ENCODE results near the gene RGN. TPM values are rescaled to one million over a fixed set of nuclear protein-coding genes. Genes with fewer than 3 reads are reported as not detected.

Gene RGN
- not detected in 2 replicates for total RNA-seq

- no peaks in the 10 kb centered on the region for H3K27me3 Mint-ChIP-seq (ENCODE audit: low read depth)
- no peaks in the 10 kb centered on the region for H3K36me3 Mint-ChIP-seq (ENCODE audit: low read depth)
- no peaks in the 10 kb centered on the region for H3K9me3 Mint-ChIP-seq
- no peak within 1 kb of the TSS for H3K4me3 Mint-ChIP-seq (ENCODE audit: low read depth)
- no peak for DNase-seq (ENCODE audit: low spot score)
- no peak within 1 kb of the TSS for H3K27ac Mint-ChIP-seq
- intact Hi-C loops (cut with micrococcal nuclease): no loop called here
- H3K4me1 Mint-ChIP-seq (ENCODE audit: low read depth): no peaks in the 10 kb centered on the region
These were observed at the start of gene RGN for GRCh38 chrX:47078129-47079043. RGN (plus strand) TSS chrX:47078443; CDS start chrX:47081145, 2,702 bp downstream.

DNA sequence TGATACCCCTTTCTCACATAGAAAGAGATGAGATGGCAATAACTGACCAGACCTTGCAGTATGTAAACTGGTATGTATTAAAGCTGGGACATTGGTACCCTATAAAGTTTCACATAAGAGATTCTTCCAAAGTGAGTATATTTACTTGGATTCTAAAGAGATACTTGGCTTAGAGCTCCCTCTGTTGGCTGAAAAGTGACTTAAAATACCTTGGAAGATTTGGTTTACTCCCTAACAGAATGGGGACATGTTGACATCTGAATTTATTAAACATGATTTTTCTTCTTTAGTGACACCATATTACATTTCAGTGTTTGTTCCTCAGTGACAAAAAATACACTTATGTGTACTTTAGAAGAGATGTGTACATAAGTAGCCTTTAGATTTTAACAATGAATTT is 47.9 kb upstream of the RGN start:
- intact Hi-C loops (cut with micrococcal nuclease): loop anchor here (2.0 to 5.0 kb wide), 2 partner anchors 128 to 234 kb away; no protein-coding TSS in a partner anchor
- no peak overlapping the region for H3K27ac Mint-ChIP-seq
- DNase-seq (ENCODE audit: low spot score): no peak

DNA sequence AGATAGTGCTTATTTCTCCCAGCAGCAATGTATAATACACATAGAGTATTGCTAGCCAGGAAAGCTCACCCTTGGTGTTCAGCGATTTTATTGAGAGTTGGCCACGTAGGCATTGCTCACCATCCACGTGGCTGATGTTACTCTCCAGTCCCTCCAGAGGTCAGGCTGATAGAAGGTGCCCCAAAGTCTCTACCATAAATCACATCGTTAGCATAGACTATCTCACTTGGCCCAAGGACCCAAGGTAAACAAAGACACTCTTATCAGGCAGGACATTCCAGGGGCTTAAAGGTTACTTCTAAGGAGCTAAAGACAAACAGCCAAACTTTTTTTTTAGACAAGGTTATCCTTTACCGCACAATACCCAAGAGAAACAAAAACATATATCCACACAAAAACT is 30.3 kb upstream of the RGN start:
- Mint-ChIP-seq H3K36me3 (ENCODE audit: low read depth) (no peaks in the 10 kb centered on the region), H3K4me3 (ENCODE audit: low read depth) (no peak overlapping the region), H3K27me3 (ENCODE audit: low read depth) (peaks cover 6% of the 10 kb centered on the region), H3K27ac (no peak overlapping the region), H3K4me1 (ENCODE audit: low read depth) (no peaks in the 10 kb centered on the region), H3K9me3 (peaks cover 7% of the 10 kb centered on the region)
- intact Hi-C loops (cut with micrococcal nuclease): no loop called here
- DNase-seq (ENCODE audit: low spot score): no peak

More for the DNA sequence above, 47.9 kb upstream of the RGN start:
- Mint-ChIP-seq H3K27me3 (ENCODE audit: low read depth) (no peaks in the 10 kb centered on the region), H3K36me3 (ENCODE audit: low read depth) (no peaks in the 10 kb centered on the region), H3K4me3 (ENCODE audit: low read depth) (no peak overlapping the region), H3K9me3 (no peaks in the 10 kb centered on the region), H3K4me1 (ENCODE audit: low read depth) (no peaks in the 10 kb centered on the region)

DNA sequence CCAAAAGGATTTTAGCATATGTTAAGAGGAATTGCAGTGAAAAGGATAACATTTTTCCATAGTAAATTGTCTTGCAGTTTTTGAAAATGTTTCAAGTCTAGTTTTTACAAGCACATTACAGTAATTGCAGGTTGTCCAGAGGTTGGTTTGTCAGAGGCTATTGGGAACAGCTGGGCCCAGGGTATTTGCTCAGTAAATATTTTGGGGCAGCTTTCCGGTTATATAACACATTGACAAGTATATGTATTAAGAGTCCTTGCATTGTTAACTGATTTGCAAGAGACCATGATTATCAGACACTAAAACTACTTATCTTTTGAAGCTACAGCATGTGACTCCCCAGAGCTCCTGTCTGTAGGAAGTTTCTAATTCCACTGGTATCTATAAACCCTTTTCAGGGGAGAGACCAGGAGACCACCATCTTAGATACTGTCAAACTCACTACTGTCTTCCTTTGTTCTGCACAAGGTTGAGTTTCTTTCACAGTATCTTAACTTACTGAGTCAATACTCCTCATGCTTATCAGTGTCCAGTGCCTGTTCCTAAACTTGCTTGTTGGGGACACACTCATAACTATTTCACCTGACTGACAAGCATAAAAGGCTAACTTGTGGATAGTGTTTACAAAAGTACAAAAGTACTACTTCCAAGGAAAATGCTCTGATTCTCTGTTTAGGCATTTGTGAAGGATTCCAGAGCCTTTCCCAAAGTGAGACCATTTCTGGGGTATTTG is 18.9 kb upstream of the RGN start:
- H3K4me3 Mint-ChIP-seq (ENCODE audit: low read depth): no peak overlapping the region

DNA sequence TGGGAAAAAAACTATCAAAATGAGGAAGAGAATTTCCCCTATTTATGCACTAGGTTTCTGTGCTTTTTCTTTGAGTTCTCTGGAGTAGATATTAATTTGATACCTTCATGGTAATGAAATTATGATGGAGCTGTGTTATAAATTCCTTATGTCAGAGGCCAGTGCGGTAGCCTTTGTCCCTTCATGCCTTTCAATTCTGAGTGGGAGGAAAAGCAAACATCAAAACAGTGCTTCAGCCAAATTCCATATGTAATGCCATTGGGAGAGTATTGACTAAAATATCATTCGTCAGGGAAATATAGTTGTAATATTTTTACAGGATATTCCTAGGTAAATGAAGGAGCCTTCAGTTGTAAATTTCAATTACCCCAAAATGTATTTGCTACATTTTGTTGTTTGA is 17.5 kb upstream of the RGN start:
- no peaks in the 10 kb centered on the region for H3K36me3 Mint-ChIP-seq (ENCODE audit: low read depth)

More for the DNA sequence above, 18.9 kb upstream of the RGN start:
- DNase-seq (ENCODE audit: low spot score): no peak
- no peaks in the 10 kb centered on the region for H3K36me3 Mint-ChIP-seq (ENCODE audit: low read depth)
- H3K4me1 Mint-ChIP-seq (ENCODE audit: low read depth): no peaks in the 10 kb centered on the region
- H3K27ac Mint-ChIP-seq: no peak overlapping the region
- no peaks in the 10 kb centered on the region for H3K9me3 Mint-ChIP-seq
- intact Hi-C loops (cut with micrococcal nuclease): no loop called here
- no peaks in the 10 kb centered on the region for H3K27me3 Mint-ChIP-seq (ENCODE audit: low read depth)

GRCh38 chrX:47061238-47061919 is 16.9 kb upstream of the RGN start:
- Mint-ChIP-seq H3K9me3 (no peaks in the 10 kb centered on the region), H3K27ac (no peak overlapping the region), H3K36me3 (ENCODE audit: low read depth) (no peaks in the 10 kb centered on the region), H3K4me3 (ENCODE audit: low read depth) (no peak overlapping the region), H3K4me1 (ENCODE audit: low read depth) (no peaks in the 10 kb centered on the region), H3K27me3 (ENCODE audit: low read depth) (no peaks in the 10 kb centered on the region)
- intact Hi-C loops (cut with micrococcal nuclease): no loop called here
- DNase-seq (ENCODE audit: low spot score): no peak

More for the DNA sequence above, 17.5 kb upstream of the RGN start:
- Mint-ChIP-seq H3K27ac (no peak overlapping the region), H3K27me3 (ENCODE audit: low read depth) (no peaks in the 10 kb centered on the region), H3K4me1 (ENCODE audit: low read depth) (no peaks in the 10 kb centered on the region), H3K9me3 (no peaks in the 10 kb centered on the region), H3K4me3 (ENCODE audit: low read depth) (no peak overlapping the region)
- DNase-seq (ENCODE audit: low spot score): no peak
- intact Hi-C loops (cut with micrococcal nuclease): no loop called here

DNA sequence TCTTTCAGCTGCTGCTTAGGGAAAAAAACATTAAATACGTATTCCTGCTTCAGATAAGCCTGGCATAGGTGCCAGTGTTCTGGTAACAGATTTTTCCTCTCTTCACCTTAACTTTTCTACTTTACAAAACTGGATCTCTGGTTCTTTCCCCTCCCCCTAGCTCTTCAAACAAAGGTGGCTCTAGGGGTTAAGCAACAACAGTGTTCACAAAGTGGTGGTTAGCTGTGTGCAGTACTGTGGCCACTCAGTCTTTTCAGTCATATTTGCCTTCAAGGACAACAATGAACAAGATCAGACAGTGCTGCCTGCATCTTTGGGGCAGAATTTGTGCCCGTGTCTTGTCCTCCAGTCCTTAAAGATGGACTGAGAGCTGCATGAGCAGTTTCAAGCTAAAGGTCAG is 15.1 kb upstream of the RGN start:
- no peaks in the 10 kb centered on the region for H3K4me1 Mint-ChIP-seq (ENCODE audit: low read depth)
- no peak overlapping the region for H3K4me3 Mint-ChIP-seq (ENCODE audit: low read depth)
- H3K27ac Mint-ChIP-seq: no peak overlapping the region
- intact Hi-C loops (cut with micrococcal nuclease): no loop called here
- no peaks in the 10 kb centered on the region for H3K36me3 Mint-ChIP-seq (ENCODE audit: low read depth)
- no peaks in the 10 kb centered on the region for H3K9me3 Mint-ChIP-seq
- H3K27me3 Mint-ChIP-seq (ENCODE audit: low read depth): no peaks in the 10 kb centered on the region
- DNase-seq (ENCODE audit: low spot score): no peak

- Mint-ChIP-seq H3K9me3 (no peaks in the 10 kb centered on the region), H3K27ac (no peak overlapping the region), H3K4me1 (ENCODE audit: low read depth) (no peaks in the 10 kb centered on the region), H3K36me3 (ENCODE audit: low read depth) (no peaks in the 10 kb centered on the region), H3K27me3 (ENCODE audit: low read depth) (no peaks in the 10 kb centered on the region), H3K4me3 (ENCODE audit: low read depth) (no peak overlapping the region)
- intact Hi-C loops (cut with micrococcal nuclease): no loop called here
- DNase-seq (ENCODE audit: low spot score): no peak
These were observed 10.0 kb upstream of the RGN start for GRCh38 chrX:47068214-47068613.

DNA sequence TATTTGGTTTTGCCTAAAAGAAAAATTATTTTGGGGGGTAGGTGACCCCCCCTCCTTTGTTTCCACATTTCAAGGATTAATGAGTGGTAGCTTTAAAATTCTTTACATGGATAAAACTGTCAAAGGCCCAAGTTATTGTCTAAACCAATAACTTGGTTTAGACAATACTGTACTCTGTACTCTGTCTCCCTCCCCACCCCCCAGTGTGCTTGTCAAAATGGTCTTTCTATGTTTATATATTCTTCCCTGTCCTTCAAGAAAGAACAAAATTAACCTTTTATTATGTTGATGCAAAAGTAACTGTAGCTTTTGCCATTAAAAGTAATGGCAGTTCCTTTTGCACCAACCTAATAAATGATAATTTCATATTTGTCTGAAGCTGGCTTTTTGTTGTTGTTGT is 9.5 kb upstream of the RGN start:
- Mint-ChIP-seq H3K9me3 (no peaks in the 10 kb centered on the region), H3K4me1 (ENCODE audit: low read depth) (no peaks in the 10 kb centered on the region), H3K27ac (no peak overlapping the region), H3K36me3 (ENCODE audit: low read depth) (no peaks in the 10 kb centered on the region), H3K4me3 (ENCODE audit: low read depth) (no peak overlapping the region), H3K27me3 (ENCODE audit: low read depth) (no peaks in the 10 kb centered on the region)
- DNase-seq (ENCODE audit: low spot score): no peak
- intact Hi-C loops (cut with micrococcal nuclease): no loop called here

- Mint-ChIP-seq H3K36me3 (ENCODE audit: low read depth) (no peaks in the 10 kb centered on the region), H3K27ac (no peak overlapping the region), H3K27me3 (ENCODE audit: low read depth) (no peaks in the 10 kb centered on the region), H3K9me3 (no peaks in the 10 kb centered on the region), H3K4me1 (ENCODE audit: low read depth) (no peaks in the 10 kb centered on the region), H3K4me3 (ENCODE audit: low read depth) (no peak overlapping the region)
- no peak for DNase-seq (ENCODE audit: low spot score)
- intact Hi-C loops (cut with micrococcal nuclease): no loop called here
These were observed 2.1 kb downstream of the RGN start for GRCh38 chrX:47080215-47080914.

- DNase-seq (ENCODE audit: low spot score): no peak
- intact Hi-C loops (cut with micrococcal nuclease): no loop called here
- Mint-ChIP-seq H3K4me1 (ENCODE audit: low read depth) (no peaks in the 10 kb centered on the region), H3K27ac (no peak overlapping the region), H3K36me3 (ENCODE audit: low read depth) (no peaks in the 10 kb centered on the region), H3K4me3 (ENCODE audit: low read depth) (no peak overlapping the region), H3K27me3 (ENCODE audit: low read depth) (no peaks in the 10 kb centered on the region), H3K9me3 (no peaks in the 10 kb centered on the region)
These were observed 2.6 kb downstream of the RGN start for GRCh38 chrX:47080915-47081236.

GRCh38 chrX:47091149-47091775 is 13.0 kb downstream of the RGN start:
- Mint-ChIP-seq H3K4me3 (ENCODE audit: low read depth) (no peak overlapping the region), H3K27ac (peak overlapping the region; percentile 3), H3K36me3 (ENCODE audit: low read depth) (no peaks in the 10 kb centered on the region), H3K27me3 (ENCODE audit: low read depth) (no peaks in the 10 kb centered on the region), H3K9me3 (no peaks in the 10 kb centered on the region), H3K4me1 (ENCODE audit: low read depth) (peaks cover 14% of the 10 kb centered on the region)
- DNase-seq (ENCODE audit: low spot score): no peak
- intact Hi-C loops (cut with micrococcal nuclease): no loop called here

Data from activated T-helper 2 cell treated with anti-CD3 and anti-CD28 coated beads, Interferon-gamma antibody, Interleukin-2, Interleukin-4, amounts not matched to agents 10 μg/mL and 5 μg/mL and 100 μg/mL, durations not matched to agents 14 hours and 24 hours and 36 hours (primary cell).